Measurements from ENCODE around the gene ECE2. TPM values are rescaled to one million over a fixed set of nuclear protein-coding genes. Genes with fewer than 3 reads are reported as not detected.

ECE2 gene
- total RNA-seq, 2 donors from 2014 or later, result not detected

DNA sequence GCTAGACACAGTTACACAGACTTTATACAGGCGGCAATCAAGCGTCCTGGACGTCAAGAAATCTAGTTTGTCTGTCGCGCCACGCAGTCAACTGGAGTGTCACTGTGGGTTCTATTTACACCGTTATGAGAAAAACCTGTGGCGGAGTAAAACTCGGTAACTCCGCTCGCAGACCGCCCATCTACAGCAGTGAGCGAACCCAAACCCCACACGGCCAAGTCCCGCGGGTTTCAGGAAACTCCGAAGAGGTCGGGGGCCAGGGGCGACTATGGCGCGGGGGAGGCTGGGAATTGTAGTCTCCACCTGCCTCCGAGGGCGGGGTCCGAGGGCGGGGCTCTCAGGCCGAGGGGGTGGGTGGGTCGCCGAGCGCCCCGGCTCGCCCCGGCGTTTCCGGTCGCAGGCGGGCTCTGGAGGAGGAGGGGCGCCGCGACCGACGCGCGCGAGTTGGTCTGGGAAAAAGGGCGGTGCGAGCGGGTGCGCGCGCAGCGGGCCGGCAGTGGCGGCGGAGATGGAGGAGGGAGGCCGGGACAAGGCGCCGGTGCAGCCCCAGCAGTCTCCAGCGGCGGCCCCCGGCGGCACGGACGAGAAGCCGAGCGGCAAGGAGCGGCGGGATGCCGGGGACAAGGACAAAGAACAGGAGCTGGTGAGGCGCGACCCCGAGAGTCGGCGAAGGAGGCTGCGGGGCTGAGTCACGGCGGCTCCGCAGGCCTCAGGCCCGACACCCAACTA is 23.1 kb downstream of the ECE2 start, which contains the start of gene PSMD2:
Gene PSMD2 (plus strand): TSS at position 483 of the 729 bp plus-strand sequence. CDS start 26 bp downstream, at position 509.
- Mint-ChIP-seq H3K4me3 (peak within 1 kb of the TSS; percentile 96), H3K27me3 (peaks cover 0 to under 1% of the 10 kb centered on the region in 2 donors), H3K4me1 (ENCODE audit: low read depth in 2 of 2) (peaks cover 26 to 27% of the 10 kb centered on the region in 2 donors), H3K27ac (peak within 1 kb of the TSS; percentile 61 to 94), H3K9me3 (no peaks in the 10 kb centered on the region), H3K36me3 (peaks cover 19% of the 10 kb centered on the region)
- DNase-seq (ENCODE audit: low spot score) (peak; percentile 98), ATAC-seq (peak; percentile 98 to 99)

- Mint-ChIP-seq H3K4me1 (ENCODE audit: low read depth in 2 of 2) (peaks cover 26 to 29% of the 10 kb centered on the region in 2 donors), H3K4me3 (peak overlapping the region; percentile 96), H3K27ac (peak overlapping the region; percentile 61 to 94), H3K36me3 (peaks cover 24% of the 10 kb centered on the region), H3K27me3 (no peaks in the 10 kb centered on the region), H3K9me3 (no peaks in the 10 kb centered on the region)
- ATAC-seq (no peak), DNase-seq (ENCODE audit: low spot score) (no peak)
These were observed 23.9 kb downstream of the ECE2 start for GRCh38 chr3:184299488-184300377.

GRCh38 chr3:184300378-184300720 is 24.5 kb downstream of the ECE2 start:
- Mint-ChIP-seq H3K27me3 (no peaks in the 10 kb centered on the region), H3K27ac (peak overlapping the region; percentile 61 to 94)
- ATAC-seq, result no peak

GRCh38 chr3:184305577-184305976 is 29.8 kb downstream of the ECE2 start:
- H3K27me3 Mint-ChIP-seq, result no peaks in the 10 kb centered on the region
- no peak overlapping the region for H3K27ac Mint-ChIP-seq
- H3K4me1 Mint-ChIP-seq (ENCODE audit: low read depth in 2 of 2), result peaks cover 10 to 15% of the 10 kb centered on the region in 2 donors
- DNase-seq (ENCODE audit: low spot score) (no peak), ATAC-seq (no peak)
- peaks cover 51% of the 10 kb centered on the region for H3K36me3 Mint-ChIP-seq
- H3K9me3 Mint-ChIP-seq, result no peaks in the 10 kb centered on the region
- H3K4me3 Mint-ChIP-seq, result no peak overlapping the region

More at GRCh38 chr3:184300378-184300720, 24.5 kb downstream of the ECE2 start:
- H3K4me3 Mint-ChIP-seq, result peak overlapping the region; percentile 96
- H3K9me3 Mint-ChIP-seq, result no peaks in the 10 kb centered on the region
- no peak for DNase-seq (ENCODE audit: low spot score)
- peaks cover 24% of the 10 kb centered on the region for H3K36me3 Mint-ChIP-seq
- peaks cover 26 to 29% of the 10 kb centered on the region in 2 donors for H3K4me1 Mint-ChIP-seq (ENCODE audit: low read depth in 2 of 2)

- H3K9me3 Mint-ChIP-seq, result no peaks in the 10 kb centered on the region
- DNase-seq (ENCODE audit: low spot score) (no peak), ATAC-seq (no peak)
- no peak overlapping the region for H3K4me3 Mint-ChIP-seq
- peaks cover 50% of the 10 kb centered on the region for H3K36me3 Mint-ChIP-seq
- H3K27me3 Mint-ChIP-seq, result no peaks in the 10 kb centered on the region
- H3K27ac Mint-ChIP-seq, result no peak overlapping the region
- peaks cover 4 to 10% of the 10 kb centered on the region in 2 donors for H3K4me1 Mint-ChIP-seq (ENCODE audit: low read depth in 2 of 2)
These were observed 30.6 kb downstream of the ECE2 start for GRCh38 chr3:184306341-184306972.

GRCh38 chr3:184307915-184308314 is 32.1 kb downstream of the ECE2 start:
- Mint-ChIP-seq H3K27me3 (no peaks in the 10 kb centered on the region), H3K4me1 (ENCODE audit: low read depth in 2 of 2) (peaks cover 0 to 2% of the 10 kb centered on the region in 2 donors), H3K36me3 (peaks cover 40% of the 10 kb centered on the region), H3K9me3 (no peaks in the 10 kb centered on the region), H3K4me3 (no peak overlapping the region), H3K27ac (no peak overlapping the region)
- ATAC-seq, result no peak
- DNase-seq (ENCODE audit: low spot score), result no peak

- DNase-seq (ENCODE audit: low spot score) (no peak), ATAC-seq (no peak)
- Mint-ChIP-seq H3K4me3 (no peak overlapping the region), H3K27me3 (no peaks in the 10 kb centered on the region), H3K9me3 (no peaks in the 10 kb centered on the region), H3K27ac (no peak overlapping the region), H3K4me1 (ENCODE audit: low read depth in 2 of 2) (peaks cover 0 to 2% of the 10 kb centered on the region in 2 donors), H3K36me3 (peaks cover 34% of the 10 kb centered on the region)
These were observed 32.9 kb downstream of the ECE2 start for GRCh38 chr3:184308744-184309143.

DNA sequence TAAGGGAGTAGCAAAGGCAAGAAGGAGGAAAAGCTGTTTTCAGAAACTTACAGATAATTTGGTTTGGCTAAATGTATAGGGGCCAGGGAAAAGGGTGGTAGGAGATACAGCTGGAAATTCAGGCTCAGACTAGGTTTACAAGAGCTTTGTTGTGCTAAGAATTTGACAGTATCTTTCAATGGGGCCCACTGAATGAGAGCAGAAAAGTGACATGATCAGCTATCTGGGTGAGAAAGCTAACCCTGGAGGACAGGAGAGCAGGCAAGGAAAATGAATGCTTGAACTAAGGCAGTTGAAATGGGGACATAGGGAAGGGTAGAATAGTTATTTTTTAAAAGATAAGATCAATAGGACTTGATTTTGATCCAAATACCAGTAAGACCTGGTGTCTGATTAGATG is 35.8 kb downstream of the ECE2 start:
- ATAC-seq (no peak), DNase-seq (ENCODE audit: low spot score) (no peak)
- Mint-ChIP-seq H3K27me3 (no peaks in the 10 kb centered on the region), H3K4me1 (ENCODE audit: low read depth in 2 of 2) (peaks cover 5 to 8% of the 10 kb centered on the region in 2 donors), H3K9me3 (no peaks in the 10 kb centered on the region), H3K27ac (no peak overlapping the region), H3K36me3 (peaks cover 23% of the 10 kb centered on the region), H3K4me3 (no peak overlapping the region)

- Mint-ChIP-seq H3K4me1 (ENCODE audit: low read depth in 2 of 2) (peaks cover 24 to 25% of the 10 kb centered on the region in 2 donors), H3K27me3 (no peaks in the 10 kb centered on the region), H3K9me3 (no peaks in the 10 kb centered on the region), H3K27ac (peak within 1 kb of the TSS; percentile 71 to 81), H3K36me3 (peaks cover 15% of the 10 kb centered on the region), H3K4me3 (peak within 1 kb of the TSS; percentile 93)
- ATAC-seq (peak; percentile 93 to 97), DNase-seq (ENCODE audit: low spot score) (peak; percentile 97)
These were observed 38.5 kb downstream of the ECE2 start, which contains the start of gene EIF4G1 for GRCh38 chr3:184314363-184314699. Gene EIF4G1, plus strand, starts transcription at chr3:184314606. Its CDS starts 1,191 bp downstream, at chr3:184315797.

- DNase-seq (ENCODE audit: low spot score) (peak; percentile 83), ATAC-seq (peak; percentile 77 to 80)
- peak overlapping the region; percentile 71 for H3K27ac Mint-ChIP-seq
- peaks cover 28 to 30% of the 10 kb centered on the region in 2 donors for H3K4me1 Mint-ChIP-seq (ENCODE audit: low read depth in 2 of 2)
- H3K4me3 Mint-ChIP-seq, result peak overlapping the region; percentile 93
- no peaks in the 10 kb centered on the region for H3K9me3 Mint-ChIP-seq
- no peaks in the 10 kb centered on the region for H3K27me3 Mint-ChIP-seq
- H3K36me3 Mint-ChIP-seq, result peaks cover 15% of the 10 kb centered on the region
These were observed 39.1 kb downstream of the ECE2 start for GRCh38 chr3:184314700-184315542.

- Mint-ChIP-seq H3K4me1 (ENCODE audit: low read depth in 2 of 2) (peaks cover 28 to 30% of the 10 kb centered on the region in 2 donors), H3K36me3 (peaks cover 15% of the 10 kb centered on the region), H3K9me3 (no peaks in the 10 kb centered on the region), H3K27ac (peak overlapping the region; percentile 58 to 71), H3K4me3 (peak overlapping the region; percentile 93), H3K27me3 (no peaks in the 10 kb centered on the region)
- DNase-seq (ENCODE audit: low spot score), result no peak
- no peak for ATAC-seq
These were observed 39.7 kb downstream of the ECE2 start for GRCh38 chr3:184315543-184315867.

DNA sequence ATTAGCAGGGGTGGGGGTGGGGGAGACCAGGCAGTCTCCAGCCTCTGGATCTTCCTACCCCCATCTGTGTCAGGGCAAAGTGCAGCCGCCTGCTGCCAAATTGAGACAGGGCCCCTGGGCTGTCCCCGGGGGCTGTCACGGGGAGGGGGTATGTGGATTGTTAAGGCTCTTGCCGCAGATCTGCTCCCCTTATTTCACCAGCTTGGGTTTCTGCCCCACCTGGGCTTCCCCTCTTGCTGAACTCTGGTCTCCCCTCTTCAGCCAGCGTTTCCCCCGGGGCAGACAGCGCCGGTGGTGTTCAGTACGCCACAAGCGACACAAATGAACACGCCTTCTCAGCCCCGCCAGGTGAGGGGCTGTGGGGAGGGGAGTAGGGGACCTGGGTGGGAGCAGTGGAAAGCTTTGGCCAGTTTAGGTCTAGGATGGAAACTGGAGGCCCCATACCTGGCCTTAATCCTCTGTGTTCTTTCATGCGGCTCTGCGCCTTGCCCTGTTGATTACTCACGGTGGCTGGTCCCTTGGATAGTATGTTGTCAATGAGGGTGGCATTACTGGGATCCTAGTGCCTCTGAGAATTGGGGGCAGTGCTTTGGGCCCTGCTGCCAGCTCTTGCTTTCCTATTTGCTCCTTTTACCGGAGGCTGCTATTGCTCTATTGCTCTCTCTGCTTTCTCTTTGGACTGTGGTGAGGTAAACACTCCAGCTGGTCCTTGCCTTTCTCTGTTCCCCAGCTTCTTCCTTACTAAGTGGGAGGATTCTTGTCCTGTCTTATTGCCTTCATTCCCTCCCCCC is 40.2 kb downstream of the ECE2 start:
- Mint-ChIP-seq H3K27ac (peak overlapping the region; percentile 58 to 71), H3K27me3 (no peaks in the 10 kb centered on the region), H3K4me3 (peak overlapping the region; percentile 93), H3K4me1 (ENCODE audit: low read depth in 2 of 2) (peaks cover 31 to 35% of the 10 kb centered on the region in 2 donors), H3K36me3 (peaks cover 19% of the 10 kb centered on the region), H3K9me3 (no peaks in the 10 kb centered on the region)
- no peak for DNase-seq (ENCODE audit: low spot score)
- no peak for ATAC-seq

All from natural killer cell treated with Interleukin-12 subunit alpha and Interleukin-12 subunit beta and Interleukin-15 and Interleukin-18, amount 100 ng/mL, for 72 hours (primary cell).